GM18868 (cell line): Measurements from ENCODE around the gene MBP.

Experiments used
- ATAC-seq: cut with Tn5 transposase; IDR thresholded peaks from one replicate; pipeline ENCODE4 v1.9.1; 2021; ENCODE audit warnings: mild to moderate bottlenecking, moderate library complexity; ENCODE audit not compliant: unreplicated experiment

The MBP gene

DNA sequence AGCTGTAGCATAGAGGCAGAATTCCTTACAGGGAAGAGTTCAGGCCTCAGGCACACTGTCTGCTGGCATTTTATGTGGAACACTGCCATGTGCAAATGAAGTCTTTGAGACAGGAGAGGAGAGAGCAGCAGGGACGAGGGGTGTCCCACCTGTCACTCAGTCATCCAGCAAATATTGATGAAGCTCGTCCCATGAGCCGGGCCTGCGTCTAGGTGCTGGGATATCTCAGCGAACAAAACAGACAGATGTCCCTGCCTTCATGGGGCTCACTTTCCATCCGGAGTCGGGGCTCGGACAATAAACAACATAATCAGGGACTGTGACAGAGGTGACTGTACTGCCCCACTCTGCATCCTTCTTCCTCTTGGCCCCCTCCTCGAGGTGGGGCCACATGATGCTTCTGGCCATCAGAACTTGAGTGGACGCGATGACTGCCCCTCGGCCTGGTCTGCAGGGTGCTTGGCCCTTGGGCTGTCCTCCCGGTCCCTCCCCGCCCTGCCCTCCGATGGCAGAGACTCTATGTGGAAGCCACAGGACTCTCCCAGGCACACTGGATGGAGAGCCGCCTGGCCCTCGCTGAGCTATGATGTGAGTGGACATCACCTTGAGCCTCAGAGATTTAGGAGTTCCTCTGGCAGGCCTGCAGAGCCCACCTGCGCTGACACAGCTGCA lies 78.8 kb downstream of the MBP start:
- ATAC-seq: no peak

DNA sequence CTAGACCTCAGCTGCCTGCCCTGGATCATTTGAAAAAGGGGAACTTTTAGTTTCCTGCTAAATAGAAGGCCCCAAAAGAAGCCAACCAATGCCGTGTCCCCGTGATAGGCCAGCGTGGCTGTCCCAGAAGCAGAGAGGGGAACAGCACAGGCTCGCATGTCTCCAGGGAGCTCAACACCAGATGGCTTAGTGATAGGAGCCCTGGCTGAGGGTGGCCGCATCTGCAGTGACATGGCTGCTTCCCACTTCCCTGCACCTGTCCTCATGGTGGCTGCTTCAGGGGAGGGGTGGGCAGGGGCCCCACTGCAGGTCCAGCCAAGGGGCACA lies 79.6 kb downstream of the MBP start:
- ATAC-seq: peak; percentile 27

GRCh38 chr18:77052297-77052982 lies 80.1 kb downstream of the MBP start:
- ATAC-seq: no peak

DNA sequence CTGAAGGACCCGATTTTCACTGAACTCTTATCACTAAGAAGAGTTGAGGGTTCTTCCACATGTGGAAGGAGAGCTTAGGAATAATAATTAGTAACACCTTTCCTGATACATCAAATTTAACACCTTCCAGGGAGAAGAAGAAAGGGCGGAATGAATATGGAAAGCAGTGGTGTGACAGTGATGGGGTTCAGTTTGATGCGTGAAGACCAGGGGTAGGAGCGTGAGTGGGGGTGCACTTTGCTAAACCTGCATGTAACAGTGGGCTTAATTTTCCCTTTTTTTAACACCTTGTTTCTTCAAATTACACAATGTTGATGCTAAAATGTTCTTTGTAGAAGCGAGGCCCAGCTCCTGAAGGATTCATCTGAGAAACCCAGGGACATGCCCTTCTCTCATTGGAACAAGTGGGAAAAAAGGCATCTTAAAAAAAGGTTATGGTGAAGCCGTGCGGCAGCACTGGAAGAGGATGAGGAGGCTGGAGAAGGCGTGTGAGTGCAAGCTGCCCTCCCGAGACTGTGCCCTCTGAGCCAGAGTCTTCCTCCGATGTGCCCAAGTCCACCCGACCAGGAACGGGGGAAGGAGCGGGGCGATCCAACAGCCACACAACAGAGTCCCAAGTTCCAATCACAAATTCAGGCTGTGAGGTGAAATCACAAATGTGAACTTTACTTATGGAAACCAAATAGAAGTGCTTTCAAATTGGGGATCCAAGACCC lies 80.8 kb downstream of the MBP start:
- no peak for ATAC-seq

DNA sequence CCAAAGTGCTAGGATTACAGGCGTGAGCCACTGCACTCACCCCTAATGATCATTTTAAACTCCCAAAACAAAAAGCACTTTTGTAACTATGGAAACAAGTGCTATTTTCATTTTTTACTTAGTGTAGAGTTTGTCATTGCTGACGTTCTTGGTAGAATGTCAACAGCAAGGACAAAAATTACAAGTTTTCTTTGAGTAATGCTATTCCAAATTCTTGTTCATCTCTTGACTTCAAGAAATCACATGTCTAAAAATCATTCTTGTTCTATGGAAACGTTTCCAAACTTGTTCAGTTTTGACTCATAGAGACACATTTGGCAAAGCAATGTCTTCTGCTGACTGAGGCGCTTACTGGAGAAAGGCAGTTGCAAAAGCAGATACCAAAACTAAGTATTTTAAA lies 82.6 kb downstream of the MBP start:
- ATAC-seq: no peak

GRCh38 chr18:77047803-77048419 lies 84.7 kb downstream of the MBP start:
- ATAC-seq: no peak

DNA sequence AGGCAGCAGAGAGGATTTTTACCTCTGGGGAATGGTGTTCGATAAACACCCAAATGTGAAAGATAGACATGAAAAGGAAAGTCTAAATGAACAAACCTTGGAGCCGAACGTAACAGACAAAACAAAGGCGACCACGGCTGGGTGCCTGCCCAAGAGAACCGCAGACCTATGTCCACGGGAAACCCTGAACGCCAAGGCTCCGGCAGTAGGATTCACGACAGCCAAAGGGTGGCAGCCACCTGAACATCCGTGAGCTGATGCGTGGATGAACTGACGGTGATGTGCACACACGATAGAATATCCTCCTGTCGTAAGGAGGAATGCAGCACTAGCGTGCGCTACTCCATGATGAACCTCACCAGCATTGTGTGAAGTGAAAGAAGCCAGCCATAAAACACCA lies 85.6 kb downstream of the MBP start:
- no peak for ATAC-seq

- ATAC-seq: no peak
Observed at GRCh38 chr18:77046409-77046808, 86.2 kb downstream of the MBP start.

DNA sequence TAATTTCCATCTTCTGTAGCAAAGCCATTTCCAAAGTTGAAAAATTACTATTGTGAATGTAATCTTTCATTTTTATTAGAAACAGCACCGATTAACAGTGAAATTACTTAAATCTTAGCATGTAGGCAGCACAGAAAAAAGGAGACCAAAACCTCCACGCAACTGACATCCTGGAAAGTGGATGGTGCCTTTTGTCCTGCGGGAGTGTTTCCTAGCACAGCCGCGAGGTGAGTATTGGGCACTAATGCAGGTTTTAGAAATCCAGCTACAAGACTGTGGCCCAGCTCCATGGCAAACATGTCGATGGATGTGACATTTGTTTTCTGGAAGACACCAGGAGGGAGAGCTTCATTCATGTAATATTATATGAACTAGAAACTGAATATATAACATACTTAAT lies 86.9 kb downstream of the MBP start:
- ATAC-seq: no peak

GRCh38 chr18:77044866-77045664 lies 87.5 kb downstream of the MBP start:
- no peak for ATAC-seq

DNA sequence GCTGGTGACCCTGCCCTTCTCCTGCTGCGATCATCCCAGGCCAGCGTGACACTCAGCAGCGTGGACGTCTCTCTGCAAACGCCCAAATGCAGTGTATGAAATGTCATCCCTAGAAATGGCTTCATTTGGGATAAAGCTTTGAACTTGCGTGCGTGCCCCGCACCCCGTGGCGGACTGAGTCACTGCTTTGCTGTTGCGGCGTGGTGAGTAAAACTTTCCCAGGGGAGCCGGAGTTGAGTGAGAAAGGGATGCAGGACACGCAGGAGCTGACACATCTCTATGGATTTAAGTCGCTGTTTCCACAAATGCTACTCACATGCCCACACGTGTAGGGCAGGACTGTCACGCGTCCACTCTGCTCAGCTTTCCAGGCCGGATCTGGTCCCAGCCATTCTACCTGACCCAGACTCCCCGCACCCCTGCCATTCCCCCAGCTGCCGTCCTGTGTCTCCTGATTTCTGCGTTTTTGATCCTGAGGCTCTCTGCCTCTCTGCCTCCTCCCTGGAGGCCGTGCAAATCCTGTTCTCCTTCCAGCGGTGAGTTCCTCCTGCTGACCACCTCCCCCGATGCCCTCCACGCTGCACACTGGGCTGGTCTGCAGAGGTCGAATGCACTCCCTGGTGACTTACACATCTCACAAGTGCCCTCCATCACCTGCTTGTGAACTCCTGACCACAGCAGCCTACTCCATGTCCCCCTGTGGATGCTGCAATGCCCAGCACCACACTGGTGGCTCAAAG lies 88.9 kb downstream of the MBP start:
- no peak for ATAC-seq

DNA sequence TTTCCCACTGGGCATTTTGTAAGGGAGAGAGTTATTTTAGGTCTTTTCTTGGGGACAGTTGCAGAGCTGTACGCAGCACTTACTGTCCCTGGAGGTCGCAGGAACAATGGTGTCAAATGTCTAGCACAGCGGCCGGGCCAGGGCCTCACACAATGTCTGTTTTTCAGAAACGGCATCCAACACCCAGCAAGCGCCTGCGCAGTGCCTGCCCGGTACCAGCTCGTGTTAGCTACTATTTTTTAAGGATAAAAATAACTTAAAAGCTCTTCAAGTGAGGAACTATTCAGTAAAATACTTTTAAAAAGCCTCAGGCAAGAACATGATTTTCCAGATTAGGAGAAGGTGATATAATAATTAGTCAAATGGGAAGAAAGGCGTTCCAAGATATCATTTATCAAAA lies 90.0 kb downstream of the MBP start:
- no peak for ATAC-seq

DNA sequence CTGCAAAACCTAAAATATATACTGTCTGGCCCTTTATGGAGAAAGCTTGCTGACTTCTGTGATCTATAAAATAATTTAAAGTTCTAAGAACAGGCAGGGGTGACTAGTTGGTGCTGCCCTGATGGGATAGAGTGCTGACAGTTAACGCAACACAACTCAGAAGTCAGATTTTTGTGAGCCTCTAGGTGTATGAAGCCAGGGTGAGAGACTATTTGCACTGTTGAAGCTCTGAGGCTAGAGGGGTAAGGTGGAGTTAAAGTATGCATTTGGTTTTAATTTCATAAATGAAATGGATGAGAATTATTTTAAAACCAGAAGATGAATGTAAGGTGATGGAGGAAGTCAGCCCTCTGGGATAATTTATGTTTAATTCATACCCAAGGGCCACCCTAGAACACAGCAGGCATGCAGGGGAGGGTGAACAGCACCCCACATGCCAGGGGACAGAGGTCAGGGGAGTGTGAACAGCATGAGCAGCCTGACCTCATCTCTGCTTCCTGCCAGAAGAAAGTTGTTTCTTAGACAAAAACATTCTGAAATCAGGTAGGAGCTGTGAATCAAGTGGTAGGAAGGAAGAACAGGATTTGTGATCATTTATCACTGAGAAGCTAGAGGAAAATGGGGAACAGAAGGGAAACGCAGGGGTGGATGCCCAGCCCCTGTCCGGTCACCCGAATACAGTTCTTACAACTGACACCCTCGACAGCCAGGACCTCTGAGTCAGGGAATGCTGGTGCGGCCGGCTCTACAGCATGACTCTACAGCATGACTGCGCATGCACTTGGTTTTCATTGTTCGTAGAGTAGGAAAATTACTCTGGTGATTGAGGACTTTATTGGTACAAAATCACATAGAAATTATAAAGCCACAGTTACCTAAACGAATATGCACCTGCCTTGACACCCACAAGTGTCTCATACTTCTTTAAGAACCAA lies 93.1 kb downstream of the MBP start:
- no peak for ATAC-seq

GRCh38 chr18:77038182-77038858 lies 94.3 kb downstream of the MBP start:
- no peak for ATAC-seq

GRCh38 chr18:77037567-77037966 lies 95.0 kb downstream of the MBP start:
- no peak for ATAC-seq

DNA sequence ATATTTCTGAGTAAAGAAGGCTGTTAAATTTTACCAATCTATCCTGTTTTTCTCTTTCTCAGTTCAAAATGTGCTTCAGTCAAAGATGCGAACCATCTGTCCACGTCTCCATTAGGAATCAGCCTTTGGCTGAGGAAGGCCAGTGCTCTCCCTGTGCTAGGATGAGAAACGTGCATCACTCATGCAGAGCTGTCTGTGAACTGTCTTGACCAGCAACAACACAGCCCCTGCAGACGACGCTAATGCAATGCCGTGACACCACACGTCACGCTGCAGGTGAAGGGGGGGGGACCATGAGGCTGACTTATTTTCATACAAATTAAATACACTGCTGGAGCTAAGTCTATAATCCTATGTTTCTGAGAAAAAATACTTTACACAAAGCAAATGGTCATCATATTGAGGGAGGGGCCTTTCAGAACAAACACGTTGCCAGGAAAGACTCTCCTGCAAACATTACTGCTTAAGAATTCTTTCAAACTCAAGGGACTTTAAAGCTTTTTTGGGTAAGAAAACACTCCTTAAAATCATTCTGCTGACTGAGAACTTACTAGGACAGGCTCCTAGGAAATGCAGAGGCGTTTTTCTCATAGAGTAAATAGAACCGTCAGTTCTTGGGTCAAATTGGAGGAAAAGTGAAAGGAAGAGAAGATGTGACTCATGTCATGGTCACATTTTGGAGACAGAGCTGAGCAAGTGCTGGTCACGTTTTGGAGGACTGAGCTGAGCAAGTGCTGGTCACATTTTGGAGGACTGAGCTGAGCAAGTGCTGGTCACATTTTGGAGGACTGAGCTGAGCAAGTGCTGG lies 97.0 kb downstream of the MBP start:
- ATAC-seq: no peak

DNA sequence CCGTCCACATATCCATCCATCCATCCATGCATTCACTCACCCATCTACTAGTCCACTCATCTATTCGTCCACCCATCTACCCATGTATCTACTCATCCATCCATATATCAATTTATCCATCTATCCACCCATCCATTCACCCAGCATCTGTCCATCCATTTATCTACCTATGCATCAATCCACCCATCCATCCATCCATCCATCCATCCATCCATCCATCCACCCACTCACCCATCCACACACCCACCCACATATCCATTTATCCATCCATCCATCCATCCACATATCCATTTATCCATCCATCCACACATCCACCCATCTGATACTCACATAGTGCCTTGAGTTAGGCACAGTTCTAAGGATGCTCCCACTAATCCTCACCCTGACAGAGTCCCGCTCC lies 99.0 kb downstream of the MBP start:
- no peak for ATAC-seq

- ATAC-seq: no peak
Observed at GRCh38 chr18:77032181-77032701, 100.3 kb downstream of the MBP start.
